NCI-H2081 treated with DMSO at 0.1 percent for 48 hours (cell line): ENCODE measurements around the gene PARD6B.
"Not testable (repeated sequence)": the region's sequence is repeated elsewhere in the genome, so short reads cannot be mapped to it uniquely, and the experiment has no call there.

Experiments used
- DNase-seq: peaks from one replicate; lab custom pipeline; 2025; lab: John Stamatoyannopoulos, UW

The PARD6B gene

DNA sequence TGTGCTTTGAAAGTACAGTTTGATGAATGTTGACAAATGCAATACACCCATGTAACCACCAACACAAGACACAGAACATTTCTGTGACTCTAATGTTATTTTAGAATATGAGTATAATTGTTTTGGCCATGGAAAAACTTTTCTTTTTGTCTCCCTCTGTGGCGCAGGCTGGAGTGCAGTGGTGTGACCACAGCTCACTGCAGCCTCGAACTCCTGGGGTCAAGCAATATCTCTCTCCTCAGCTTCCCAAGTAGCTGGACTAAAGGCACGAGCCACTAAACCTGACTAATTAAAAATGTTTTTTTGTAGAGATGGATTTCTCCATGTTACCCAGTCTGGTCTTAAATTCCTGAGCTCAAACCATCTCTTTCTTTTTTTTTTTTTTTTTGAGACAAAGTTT is 43.1 kb downstream of the PARD6B start:
- no peak for DNase-seq

DNA sequence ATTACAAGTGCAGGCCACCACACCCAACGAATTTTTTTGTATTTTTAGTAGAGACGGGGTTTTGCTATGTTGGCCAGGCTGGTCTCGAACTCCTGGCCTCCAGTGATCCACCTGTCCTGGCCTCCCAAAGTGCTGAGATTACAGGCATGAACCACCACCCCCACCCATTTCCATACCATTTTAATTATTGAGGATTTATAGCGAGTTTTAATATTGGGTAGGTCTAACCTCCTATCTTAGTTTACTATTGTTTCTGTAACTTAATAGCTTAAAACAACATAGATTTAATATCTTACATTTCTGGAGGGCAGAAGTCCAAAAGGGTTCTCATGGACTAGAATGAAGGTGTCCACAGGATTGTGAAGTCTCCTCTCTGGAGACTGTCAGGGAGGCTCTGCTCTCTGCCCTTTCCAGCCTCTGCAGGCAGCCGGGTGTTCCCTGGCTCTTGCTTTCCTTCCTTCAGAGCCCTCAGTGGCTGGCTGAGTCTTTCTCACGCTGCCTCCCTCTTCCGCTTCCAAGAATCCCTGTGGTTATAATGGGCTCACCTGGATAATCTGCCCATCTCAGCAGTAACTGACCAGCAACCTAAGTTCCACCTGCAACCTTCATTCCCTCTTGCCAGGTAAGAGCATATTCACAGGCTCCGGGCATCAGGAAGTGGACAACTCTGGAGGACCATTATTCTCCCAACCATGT is 44.9 kb downstream of the PARD6B start:
- DNase-seq, result no peak

DNA sequence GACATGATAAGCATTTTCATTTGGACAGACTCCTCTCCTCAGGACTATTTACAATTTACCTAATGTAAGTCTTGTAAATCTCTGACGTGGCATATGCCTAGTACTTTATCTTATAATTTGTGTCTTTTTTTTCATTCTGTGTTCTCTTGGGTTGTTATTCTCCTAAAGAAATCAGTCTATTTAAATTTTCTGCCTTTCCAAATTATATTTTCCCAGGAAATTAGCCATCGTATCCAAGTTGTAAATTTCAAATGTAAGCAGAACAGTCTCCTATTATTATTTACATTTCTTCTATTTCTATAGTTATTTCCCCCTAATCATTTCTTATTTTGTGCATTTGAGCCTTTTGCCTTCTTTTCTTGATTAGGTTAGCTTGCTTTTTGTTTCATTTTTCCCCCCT is 46.0 kb downstream of the PARD6B start:
- DNase-seq, result no peak

DNA sequence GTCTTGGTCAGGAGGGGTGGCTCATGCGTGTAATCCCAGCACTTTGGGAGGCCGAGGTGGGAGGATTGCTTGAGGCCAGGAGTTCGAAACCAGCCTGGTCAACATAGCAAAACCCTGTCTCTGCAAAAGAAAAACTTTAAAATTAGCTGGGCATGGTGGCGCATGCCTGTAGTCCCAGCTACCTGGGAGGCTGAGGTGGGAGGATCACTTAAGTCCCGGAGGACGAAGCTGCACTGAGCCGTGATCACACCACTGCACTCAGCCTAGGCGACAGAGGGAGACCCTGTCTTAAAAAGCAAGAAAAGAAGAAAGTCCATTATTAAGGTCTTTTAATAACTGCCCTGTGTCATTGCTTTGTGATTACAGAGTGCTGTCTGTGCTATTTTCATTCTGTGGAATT is 47.6 kb downstream of the PARD6B start:
- not testable (repeated sequence) for DNase-seq

DNA sequence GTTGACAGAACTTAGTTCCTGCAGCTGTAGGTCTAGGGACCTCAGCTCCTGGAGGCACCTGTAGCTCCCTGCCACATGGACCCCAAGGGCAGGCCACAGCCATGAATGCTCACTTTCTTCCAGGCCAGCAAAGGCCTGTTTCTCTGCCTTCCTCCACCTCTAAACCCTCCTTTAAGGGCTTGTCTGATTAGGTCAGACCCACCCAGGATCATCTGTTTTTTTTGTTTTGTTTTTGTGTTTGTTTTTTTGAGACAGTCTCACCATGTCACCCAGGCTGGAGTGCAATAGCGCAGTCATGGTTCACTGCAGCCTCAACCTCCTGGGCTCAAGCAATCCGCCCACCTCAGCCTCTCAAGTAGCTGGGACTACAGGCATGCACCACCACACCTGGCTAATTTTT is 52.0 kb downstream of the PARD6B start:
- no peak for DNase-seq

DNA sequence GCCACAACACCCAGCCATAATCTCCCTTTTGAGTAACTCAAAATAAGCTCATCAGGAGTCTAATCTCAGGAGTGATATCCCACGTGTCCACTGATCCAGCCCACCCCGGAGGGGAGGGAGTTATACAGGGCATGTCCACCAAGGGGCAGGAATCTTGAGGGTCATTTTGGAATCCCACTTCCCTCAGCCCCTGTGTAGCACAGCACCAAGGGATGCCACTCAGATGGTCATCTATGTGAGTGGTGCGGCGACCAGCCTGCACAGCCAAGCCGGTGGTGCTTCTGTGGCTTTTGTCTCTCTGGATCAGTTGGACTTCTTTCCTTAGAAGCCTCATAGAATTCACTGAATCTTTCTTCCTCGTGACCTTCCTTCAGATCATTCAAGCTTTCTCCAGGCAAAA is 52.5 kb downstream of the PARD6B start:
- DNase-seq, result no peak

DNA sequence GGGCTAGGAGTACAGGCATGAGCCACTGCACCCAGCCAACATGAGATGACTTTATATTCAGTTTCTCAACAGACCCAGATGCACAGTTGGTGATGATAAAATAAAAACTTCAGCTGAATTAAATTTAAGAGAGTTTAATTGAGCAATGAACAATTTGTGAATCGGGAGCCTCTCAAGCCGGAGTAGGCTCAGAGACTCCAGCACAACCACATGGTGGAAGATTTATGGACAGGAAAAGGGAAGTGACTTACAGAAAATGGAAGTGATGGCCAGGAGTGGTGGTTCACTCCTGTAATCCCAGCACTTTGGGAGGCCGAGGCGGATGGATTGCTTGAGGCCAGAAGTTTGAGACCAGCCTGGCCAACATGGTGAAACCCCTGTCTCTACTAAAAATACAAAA is 53.1 kb downstream of the PARD6B start:
- DNase-seq, result no peak

DNA sequence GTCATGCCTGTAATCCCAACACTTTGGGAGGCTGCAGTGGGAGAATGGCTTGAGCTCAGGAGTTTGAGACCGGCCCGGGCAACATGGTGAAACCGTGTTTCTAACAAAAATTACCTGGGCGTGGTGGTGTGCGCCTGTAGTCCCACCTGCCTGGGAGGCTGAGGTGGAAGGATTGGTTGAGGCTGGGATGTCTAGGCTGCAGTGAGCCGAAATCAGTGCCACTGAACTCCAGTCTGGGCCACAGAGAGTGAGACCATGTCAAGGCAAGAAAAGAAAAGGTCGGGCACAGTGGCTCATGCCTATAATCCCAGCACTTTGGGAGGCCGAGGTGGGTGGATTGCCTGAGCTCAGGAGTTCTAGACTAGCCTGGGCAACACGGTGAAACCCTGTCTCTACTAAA is 55.3 kb downstream of the PARD6B start:
- no peak for DNase-seq

DNA sequence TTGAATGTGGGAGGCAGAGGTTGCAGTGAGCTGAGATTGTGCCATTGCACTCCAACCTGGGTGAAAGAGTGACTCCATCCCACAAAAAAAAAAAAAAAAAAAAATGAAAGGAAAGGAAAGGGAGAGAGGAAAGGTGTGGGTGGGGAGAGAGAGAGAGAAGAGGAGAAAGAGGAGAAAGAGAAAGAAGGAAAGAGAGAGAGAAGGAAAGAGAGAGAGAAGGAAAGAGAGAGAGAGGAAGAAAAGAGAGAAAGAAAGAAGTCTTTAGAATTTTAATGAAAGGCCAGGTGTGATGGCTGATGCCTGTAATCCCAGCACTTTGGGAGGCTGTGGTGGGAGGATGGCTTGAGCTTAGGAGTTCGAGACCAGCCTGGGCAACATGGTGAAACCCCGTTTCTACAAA is 55.8 kb downstream of the PARD6B start:
- DNase-seq, result no peak

DNA sequence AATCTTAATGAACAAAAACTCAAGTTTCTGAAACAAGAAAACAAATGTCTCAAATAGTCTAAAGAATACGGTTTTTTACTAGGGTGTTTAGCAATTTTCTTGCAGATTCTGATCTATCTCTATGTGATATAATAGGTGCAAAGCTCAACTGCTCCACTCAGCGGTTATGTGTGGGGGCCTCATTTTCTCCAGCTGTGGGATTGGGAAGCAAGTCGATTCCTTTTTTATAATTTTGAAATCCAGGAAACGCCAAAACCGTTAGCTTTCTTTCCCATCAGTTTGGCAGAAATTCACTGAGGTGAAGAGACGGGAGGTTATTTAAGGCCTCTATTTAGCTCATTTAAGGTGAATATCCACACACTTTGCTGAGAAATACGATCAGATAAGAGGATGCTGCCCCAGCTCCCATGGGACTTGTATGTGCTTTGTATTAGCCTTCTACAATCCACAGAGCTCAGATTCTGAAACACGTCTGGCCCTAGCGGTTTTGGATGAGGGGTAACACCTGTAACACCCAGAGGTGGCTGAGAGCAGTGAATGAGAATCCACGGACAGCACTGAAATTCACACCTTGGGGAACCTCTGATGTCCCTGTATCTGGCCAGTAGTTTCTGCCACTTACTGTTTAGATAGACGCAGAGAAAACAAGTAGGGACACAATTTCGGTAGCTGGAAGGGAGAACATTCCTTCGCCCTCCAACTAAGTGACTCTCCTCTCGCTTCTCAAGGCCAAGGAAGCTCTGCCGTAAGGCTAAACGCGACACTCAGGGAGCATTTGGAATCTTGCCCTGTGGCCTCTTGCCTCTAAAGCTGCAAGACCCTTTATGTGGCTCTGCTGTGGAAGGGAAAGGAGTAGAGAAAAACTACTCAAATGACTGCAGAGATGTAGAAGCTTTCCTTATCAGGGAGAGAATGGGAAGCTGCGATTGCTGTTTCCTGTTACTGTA is 56.9 kb downstream of the PARD6B start:
- DNase-seq, result no peak

DNA sequence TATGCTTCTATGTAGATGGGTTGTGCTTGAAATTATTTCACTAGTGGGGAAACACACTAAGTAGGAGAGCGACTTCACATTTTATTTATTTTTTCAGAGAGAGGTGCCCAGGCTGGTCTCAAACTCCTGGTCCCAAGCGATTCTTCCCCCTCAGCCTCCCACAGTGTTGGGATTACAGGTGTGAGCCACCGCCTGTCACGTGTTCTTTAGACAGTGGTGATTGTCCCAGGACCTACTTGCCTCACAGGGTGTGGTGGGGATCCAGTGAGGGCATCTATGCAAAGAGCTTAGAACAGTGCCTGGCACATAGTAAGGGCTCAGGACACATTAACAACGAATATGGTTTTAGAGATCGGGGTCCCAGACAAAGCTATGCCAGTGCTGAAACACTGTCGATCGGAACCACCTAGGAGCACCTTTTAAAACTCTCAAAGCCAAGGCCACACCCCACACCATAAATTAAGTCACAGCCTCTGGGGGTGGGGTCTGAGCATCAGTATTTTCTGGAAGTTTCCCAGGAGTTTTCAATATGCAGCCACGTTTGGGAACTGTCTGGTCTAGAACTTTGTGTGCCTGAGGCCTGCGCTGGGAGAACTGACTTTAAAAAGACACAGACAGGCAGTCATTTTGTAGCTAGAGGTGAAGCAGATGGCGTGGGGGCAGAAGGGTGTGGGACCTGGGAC is 58.7 kb downstream of the PARD6B start:
- DNase-seq, result no peak

DNA sequence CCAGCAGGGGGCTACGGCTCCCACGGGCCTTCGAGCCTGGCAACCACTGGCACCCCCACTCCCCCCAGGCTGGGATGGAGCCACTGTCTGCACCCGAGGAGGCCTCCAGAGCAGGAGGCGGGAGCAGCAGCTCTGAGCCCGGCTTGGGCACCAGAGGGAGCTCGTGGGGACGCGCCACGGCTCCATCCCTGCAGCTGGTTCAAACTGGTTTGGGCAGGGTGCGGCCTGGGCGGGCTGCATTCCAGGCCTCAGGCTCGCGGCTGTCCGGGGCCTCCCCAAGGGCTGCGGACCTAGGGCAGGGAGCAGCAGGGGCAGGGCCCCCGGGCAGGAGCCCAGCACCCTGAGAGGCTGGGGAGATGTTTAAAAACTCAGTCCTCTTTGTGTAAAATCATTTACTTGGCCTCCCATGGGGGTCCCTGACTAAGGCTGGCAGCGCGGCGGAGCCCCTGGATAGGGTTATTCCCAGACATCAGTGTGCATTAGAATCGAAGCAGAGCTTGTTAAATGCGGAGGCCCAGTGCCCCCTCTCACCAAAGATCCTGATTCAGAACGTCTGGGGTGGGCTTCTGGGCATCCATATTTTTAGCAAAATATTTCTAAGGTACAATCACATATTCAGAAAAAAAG is 59.4 kb downstream of the PARD6B start:
- DNase-seq, result no peak

DNA sequence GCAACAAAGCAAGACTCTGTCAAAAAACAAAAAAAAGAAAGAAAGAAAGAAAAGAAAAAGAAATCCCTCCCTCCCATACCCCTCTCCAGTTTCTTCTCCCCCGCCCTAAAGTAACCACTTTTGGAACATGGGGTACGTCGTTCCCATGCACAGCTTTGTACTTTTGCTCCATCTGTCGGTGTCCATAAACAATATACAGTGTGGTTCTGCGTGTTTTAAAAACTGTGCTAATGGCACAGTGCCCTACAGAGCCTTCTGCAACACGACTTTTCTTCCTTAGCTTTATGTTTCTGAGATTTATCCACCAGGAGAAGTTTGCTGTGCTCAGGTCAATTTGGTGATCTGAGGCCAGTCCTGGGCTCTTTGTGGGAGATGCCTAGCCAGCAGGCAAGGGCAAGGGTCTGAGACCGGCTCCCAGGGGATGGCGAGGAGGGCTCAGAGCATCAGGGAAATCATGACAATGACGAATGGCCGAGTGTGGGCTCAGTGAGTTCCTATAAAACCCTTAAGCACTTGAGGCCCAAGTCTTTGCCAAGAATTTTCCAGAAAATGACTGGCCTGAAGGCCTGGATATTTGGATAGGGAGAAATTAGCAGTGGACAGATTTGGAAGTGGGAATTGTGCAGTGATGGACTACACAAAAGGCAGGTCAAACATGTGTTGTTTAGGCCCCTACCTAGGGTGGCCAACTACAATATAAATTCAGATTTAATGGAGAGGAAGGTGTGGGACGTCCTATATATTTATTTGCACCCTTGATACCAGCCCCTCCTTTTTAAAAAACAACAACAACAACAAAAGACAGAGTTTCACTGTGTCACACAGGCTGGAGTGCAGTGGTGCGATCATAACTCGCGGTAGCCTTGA is 61.6 kb downstream of the PARD6B start:
- DNase-seq, result no peak

DNA sequence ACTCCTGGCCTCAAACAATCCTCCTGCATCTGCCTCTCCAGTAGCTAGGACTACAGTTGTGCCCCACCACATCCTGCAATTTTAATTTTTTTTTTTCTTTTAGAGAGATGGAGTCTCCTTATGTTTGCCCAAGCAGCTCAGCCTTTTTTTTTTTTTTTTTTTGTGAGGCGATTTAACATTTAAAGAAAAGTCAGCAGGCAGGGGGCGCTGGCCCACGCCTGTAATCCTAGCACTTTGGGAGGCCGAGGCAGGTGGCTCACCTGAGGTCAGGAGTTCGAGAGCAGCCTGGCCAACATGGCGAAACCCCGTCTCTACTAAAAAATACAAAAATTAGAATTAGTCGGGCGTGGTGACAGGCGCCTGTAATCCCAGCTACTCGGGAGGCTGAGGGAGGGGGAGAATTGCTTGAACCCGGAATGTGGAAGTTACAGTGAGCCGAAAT is 62.2 kb downstream of the PARD6B start:
- DNase-seq, result not testable (repeated sequence)

DNA sequence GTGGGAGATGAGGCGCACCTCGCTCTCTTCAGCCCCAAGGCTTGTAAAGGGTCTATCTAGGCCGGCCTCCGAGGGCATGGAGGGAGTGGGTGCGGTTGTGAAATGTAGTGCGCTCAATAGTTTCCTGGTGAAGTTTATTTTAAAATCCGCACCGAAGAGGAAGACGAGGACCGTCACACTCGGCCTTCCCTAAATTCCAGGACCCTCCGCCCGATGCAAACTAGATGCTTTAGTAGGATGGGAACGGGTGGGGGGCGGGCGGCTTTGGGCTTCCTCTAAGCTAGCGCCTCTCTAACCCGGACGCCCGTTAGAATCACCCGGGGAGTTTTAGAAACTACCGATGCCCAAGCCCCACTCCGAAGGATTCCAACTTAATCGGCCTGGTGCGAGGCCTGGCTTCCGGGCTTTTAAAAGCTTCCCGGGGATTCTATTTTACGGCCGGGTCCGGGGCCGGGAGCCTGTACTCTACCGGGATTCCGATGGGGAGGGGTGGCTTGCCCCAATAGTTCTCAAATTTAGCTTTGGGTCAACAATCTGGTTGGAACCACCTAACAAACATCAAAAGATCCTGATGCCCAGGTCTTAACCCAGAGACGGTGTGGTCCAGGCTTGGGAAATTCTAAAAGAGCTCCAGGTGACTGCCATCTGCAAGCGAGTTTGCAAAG is 62.9 kb downstream of the PARD6B start:
- no peak for DNase-seq

DNA sequence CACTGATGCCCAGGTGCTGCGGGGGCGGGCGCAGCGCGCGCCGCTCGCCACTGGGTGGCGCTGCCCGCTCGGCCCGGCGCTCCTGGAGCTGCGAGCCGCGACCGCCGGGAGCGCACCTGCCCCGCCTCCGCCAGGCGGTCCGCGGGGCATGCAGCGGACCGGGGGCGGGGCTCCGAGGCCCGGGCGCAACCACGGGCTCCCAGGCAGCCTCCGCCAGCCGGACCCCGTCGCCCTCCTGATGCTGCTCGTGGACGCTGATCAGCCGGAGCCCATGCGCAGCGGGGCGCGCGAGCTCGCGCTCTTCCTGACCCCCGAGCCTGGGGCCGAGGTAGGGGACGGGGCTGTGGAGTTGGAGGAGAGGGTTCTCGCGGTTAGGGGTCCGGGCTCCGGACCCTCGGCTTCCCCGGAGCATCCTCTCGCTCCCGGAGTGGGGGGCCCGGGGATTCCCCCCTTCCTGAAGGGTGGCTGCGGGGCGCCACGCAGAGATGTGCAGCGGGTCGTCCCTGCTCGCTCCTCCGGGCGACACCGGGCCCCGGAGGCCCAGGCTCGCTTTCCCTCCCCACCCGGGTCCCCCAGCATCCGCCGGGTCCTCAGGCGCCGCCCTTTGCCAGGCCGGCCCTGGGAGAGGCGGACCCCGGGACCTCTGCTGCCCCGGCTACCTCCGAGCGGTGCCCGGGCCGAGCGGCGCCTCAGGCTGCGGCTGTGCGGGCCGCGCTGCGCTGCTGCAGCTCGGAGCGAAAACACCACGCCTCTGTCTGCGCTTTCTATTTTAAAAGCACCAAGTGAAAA is 63.7 kb downstream of the PARD6B start, which contains the start of gene BCAS4:
TSS of gene BCAS4 (plus strand) at position 216 of the 789 bp plus-strand sequence. CDS start at position 239, 23 bp downstream.
- DNase-seq, result no peak

DNA sequence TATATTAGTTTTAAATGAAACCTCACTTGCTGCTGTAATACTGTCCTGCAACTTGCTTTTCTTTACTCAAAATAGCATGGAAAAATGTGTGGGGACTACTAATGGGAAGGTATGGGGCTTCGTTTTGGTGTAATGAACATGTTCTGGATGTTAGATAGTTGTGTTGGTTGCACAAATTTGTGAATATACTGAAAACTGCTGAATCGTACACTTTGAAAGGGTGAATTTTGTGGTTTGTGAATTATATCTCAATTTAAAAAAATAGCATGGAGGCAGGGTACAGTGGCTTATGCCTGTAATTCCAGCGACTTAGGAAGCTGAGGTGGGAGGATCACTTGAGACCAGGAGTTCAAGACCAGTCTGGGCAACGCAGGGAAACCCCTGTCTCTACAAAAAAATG is 65.8 kb downstream of the PARD6B start:
- DNase-seq, result no peak

DNA sequence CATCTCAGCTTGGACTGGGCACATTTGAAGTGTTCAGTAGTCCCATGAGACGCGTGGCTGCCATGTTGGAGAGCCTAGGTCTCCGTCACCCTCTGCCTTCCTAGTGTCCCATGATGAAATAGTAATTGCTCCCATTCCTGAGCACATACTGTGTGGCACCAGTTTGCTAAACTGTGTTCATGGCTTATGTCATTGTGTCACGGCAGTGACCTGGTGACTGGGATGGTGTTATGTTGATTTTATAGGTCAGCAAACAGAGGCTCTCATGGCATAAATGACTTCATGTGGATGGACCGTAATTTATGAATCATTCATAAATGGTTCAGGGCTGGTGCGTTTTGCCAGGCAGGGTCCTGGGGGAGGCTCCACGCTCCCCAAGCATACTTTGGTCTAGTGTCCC is 67.3 kb downstream of the PARD6B start:
- no peak for DNase-seq

DNA sequence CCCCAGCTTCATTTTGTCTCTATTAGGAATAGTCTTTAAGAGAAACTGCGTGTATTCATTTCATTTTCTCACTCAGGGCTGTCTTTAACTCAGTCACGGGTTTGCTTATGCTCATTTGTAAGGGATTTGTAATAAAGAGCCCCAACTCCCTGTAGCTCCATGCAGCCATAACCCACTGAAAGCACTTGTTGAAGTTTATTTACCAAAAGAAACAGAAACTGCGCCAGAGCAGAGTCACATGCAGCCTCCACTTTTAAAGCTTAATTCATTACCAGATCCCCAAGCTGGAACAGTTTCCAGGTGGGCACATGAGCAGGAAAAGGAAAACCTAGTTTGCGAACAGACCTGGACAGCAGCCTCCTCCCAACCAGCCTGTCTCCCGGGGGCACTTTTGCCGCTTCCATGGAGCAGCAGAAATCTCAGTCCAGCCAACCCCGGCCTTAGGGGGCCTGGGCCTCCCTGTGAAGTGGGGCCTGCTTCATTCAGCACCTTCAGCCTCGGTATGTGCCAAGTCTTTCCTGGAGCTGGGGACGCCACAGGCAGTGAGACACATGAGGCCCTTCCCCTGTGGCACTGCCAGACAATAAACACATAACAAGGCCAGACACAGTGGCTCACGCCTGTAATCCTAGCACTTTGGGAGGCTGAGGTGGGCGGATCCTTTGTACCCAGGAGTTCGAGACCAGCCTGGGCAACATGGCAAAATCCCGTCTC is 68.0 kb downstream of the PARD6B start:
- no peak for DNase-seq
